H7 (cell line): ENCODE data around the gene GABBR2. TPM values are rescaled to one million over a fixed set of nuclear protein-coding genes. Genes with fewer than 3 reads are reported as not detected.

Experiments used
- DNase-seq: peaks from one replicate; pipeline ENCODE4 v3.0.0; 2012
- H3K27me3 ChIP-seq: 2 replicates; pipeline ENCODE4 v1.6.0; 2011; ENCODE audit warnings: mild to moderate bottlenecking, low read length; ENCODE audit not compliant: control insufficient read depth, insufficient read depth
- H3K36me3 ChIP-seq: replicated peaks from 2 replicates; pipeline ENCODE4 v1.5.1; 2011; ENCODE audit warnings: low read length; ENCODE audit not compliant: control insufficient read depth, insufficient read depth
- H3K4me3 ChIP-seq: 2 replicates; pipeline ENCODE4 v1.5.1; 2011; ENCODE audit warnings: low read depth, mild to moderate bottlenecking, control low read depth, low read length, moderate library complexity; ENCODE audit not compliant: insufficient read depth
- total RNA-seq: library from RNA; depleted of rRNA; stranded (reverse); fragments of >200 nt; shearing (Covaris generic); gene quantifications from 2 replicates; pipeline ENCODE4 v1.2.3, GENCODE V29; 2014

GABBR2 gene
- total RNA-seq, 1 experiment from 2014 or later, result 0.66 TPM

DNA sequence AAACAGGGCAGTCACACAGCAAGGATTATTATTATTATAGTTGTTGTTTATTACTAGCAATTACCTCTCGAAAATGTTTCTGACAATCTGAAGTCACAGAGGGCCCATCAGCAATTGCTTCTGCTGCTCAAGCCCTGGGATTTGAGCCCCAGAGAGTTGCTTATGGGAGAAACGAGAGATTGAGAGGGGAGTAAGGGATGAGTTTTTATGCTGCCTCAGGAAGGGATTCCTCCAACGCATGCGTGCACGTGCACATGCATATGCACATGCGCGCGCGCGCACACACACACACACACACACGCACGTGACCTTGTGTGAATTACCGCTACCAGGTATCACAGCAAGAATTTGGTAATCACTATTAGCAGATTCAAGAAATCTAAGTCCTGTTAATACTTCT lies 264.1 kb downstream of the GABBR2 start:
- no peak for DNase-seq
- Histone ChIP-seq H3K27me3 (no peaks in the 10 kb centered on the region), H3K4me3 (no peak overlapping the region), H3K36me3 (no peaks in the 10 kb centered on the region)

DNA sequence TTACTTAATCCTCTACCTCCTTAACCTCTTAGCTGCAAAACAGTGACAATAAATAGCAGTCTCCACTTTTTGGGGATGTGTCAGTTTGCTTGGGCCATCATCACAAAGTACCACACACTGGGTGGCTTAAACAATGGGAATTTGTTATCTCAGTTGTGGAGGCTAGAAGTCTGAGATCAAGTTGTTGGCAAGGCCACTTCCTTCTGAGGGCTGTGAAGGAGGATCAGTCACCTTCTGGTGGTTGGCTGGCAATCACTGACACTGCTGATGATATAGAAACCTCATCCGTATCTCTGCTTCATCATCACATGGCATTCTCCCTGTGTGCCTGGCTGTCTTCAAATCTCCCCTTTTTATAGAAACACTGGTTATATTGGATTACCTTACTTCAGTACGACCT lies 266.2 kb downstream of the GABBR2 start:
- DNase-seq, result no peak
- H3K36me3 ChIP-seq, result no peaks in the 10 kb centered on the region

DNA sequence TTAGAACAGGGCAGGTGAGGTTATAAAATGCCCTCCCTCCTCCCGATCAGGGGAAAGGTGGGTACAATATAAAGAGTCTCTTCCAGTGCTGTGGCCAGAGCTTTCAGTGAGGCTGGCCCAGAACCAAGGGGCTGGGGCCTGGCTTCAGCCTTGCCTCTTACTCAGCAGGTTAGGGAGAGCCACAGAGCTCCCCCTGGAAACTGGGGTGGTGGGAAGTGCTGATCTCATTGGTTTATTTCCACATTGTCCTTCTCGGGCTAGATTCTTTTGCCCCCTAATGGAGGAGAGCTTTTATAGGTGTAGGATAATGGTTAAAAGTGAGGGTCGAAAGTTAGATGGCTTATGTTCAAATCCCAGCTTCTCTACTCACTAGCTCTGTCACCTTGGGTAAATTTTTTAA lies 266.6 kb downstream of the GABBR2 start:
- Histone ChIP-seq H3K27me3 (no peaks in the 10 kb centered on the region), H3K36me3 (no peaks in the 10 kb centered on the region), H3K4me3 (no peak overlapping the region)
- peak; percentile 65 for DNase-seq

More for the DNA sequence above, 266.2 kb downstream of the GABBR2 start:
- Histone ChIP-seq H3K4me3 (no peak overlapping the region), H3K27me3 (no peaks in the 10 kb centered on the region)

DNA sequence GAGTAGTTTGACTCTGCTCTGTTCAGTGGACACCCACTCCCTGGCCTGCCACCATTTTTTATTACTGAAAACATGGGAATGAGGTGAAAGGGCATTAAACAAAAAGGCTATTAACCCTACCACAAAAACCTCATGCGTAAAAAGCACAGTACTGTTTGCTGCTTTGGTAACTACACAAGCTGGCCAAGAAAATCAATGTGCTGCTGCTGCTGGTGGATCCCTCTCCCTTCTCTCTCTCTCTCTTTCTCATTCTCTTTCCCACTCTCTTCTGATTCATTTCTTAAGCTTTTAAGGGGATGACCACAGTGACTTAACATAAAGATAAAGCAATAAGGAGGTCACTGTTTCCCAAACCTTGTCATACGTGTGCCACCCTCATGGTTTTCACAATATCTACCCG lies 270.1 kb downstream of the GABBR2 start:
- Histone ChIP-seq H3K27me3 (no peaks in the 10 kb centered on the region), H3K4me3 (no peak overlapping the region), H3K36me3 (no peaks in the 10 kb centered on the region)
- no peak for DNase-seq

DNA sequence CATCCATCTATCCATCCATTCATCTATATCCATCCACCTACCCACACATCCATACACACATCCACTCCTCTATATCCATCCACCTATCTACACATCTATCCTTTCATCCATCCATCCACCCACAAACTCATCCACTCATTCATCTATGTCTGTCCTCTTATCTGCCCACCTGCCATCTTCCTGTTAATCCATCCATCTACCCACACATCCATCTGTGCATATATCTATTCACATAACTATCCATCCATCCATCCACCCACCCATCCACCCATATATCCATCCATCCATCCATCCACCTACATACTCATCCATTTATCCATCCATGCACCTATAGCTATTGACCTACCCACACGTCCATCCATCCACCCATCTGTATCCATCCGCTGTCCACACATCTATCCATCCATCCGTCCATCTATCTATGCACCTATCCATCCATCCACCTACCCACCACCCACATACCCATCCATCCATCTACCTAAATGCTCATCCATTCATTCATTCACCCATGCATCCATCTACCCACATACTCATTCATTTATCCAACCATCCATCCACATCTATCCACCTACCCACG lies 271.2 kb downstream of the GABBR2 start:
- Histone ChIP-seq H3K27me3 (no peaks in the 10 kb centered on the region; the same call in 1 of the 2 replicates), H3K4me3 (no peak overlapping the region), H3K36me3 (no peaks in the 10 kb centered on the region)
- DNase-seq, result no peak

DNA sequence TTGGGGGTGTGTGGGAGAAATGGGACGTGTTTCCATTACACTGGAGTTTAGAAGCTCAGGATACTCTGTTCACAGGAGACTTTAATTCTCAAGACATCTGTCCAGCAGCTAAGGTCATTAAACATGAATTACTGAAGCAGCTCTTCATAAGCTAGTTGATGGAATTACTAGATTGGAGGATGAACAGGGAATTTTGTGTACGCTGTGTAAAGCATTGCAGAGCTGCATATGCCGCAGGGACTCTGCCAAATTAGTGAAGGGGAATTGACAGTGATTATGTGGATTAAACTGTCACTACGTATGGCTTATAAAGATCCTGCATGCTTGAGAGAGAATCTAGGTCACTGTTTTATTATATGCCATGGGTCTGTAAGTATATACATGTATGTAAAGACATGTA lies 275.8 kb downstream of the GABBR2 start:
- DNase-seq, result no peak
- H3K36me3 ChIP-seq, result no peaks in the 10 kb centered on the region
- no peaks in the 10 kb centered on the region; the same call in 1 of the 2 replicates for H3K27me3 ChIP-seq
- no peak overlapping the region for H3K4me3 ChIP-seq

DNA sequence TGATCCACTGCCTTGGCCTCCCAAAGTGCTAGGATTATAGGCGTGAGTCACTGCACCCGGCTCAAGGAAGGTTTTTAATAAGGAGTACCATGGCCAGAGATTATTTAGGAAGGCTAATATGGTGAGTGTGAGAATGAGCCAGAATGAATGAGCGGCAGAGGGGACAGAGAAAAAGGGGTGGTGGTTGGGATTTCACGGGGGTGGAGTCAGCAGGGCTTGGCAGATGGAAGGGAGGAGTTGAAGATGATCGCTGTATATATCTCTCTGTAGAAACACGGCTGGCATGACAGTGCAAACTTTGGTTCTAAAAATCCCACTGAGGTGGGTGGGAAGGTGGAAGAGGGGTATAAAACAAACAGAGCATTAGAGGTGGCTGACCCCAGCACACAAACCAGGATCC lies 276.6 kb downstream of the GABBR2 start:
- DNase-seq, result no peak
- Histone ChIP-seq H3K36me3 (no peaks in the 10 kb centered on the region), H3K27me3 (no peaks in the 10 kb centered on the region; the same call in 1 of the 2 replicates), H3K4me3 (no peak overlapping the region)

DNA sequence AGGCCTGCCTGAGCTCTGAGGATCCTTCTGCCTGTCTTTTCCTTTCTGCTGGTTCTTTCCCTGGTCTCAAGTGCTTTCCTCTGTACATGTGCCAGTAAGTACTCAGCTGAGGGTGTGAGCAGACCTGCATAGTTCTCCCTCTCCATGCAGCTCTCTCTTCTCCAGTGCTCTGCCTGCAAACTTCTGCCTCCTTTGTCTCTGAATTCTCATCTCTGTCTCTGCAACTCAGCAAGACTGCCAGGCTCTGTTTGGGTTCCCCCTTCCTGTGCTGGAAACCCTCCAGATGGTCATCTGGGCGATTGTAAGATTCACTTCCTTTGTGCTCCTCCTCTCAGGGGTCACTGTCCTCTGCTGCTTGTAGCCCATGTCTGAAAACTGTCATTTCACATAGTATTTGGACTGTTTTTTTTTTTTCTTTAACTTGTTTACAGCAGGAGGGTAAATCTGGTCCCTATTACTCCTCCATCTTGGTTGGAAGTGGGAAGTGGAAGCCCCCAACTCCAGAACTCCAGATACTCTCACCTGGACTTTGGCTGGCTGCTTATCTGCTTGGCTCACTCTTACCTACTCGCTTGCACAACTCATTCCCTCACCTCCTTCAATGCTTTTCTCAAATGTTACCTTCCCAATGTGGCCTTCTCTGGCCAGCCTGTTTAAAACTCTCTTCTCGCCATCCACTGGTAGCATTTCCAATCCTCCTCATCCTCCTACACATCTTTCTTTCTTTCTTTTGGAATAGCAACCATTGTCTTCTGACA lies 278.0 kb downstream of the GABBR2 start:
- no peaks in the 10 kb centered on the region for H3K36me3 ChIP-seq
- no peak overlapping the region for H3K4me3 ChIP-seq
- no peak for DNase-seq
- H3K27me3 ChIP-seq, result no peaks in the 10 kb centered on the region; the same call in 1 of the 2 replicates

DNA sequence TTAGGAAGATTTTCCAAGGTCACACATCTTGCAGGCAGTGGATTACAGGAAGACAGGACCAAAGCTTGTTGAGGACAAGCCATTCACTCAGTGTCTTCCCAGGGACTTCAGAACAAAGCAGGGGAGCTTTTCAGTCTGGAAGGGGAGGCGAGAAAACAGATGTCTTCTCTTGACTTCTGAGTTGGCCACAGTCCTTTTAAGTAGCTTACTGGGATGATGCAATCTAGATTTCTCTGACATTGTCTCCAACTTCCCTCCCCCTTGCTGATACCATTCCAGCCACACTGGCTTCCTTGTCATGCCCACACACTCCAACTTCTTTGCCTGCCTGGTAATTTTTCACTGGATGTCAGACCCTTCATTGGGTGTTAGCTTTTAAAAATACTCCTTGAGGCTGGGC lies 279.1 kb downstream of the GABBR2 start:
- DNase-seq, result no peak
- no peak overlapping the region for H3K4me3 ChIP-seq
- H3K27me3 ChIP-seq, result no peaks in the 10 kb centered on the region; the same call in 1 of the 2 replicates
- H3K36me3 ChIP-seq, result no peaks in the 10 kb centered on the region

DNA sequence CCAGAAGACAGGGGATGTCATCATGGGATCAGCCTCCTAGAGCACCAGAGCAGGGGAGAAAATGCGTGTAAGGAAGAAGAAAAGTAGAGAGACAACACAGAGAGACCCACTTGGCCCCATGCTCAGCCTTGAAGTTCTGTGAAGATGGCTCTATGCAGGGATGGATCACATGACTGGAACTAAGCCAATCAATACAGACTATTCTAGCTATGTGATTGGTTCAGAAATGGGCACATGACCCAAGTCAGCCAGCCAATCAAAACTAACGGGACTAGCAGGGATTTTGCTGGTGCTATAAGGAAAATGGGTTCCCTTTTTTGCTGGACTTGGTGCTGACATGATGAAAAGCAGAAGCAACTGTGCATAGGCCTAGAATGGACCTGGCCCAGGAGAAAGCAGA lies 280.3 kb downstream of the GABBR2 start:
- Histone ChIP-seq H3K27me3 (no peaks in the 10 kb centered on the region; the same call in 1 of the 2 replicates), H3K36me3 (no peaks in the 10 kb centered on the region), H3K4me3 (no peak overlapping the region)
- no peak for DNase-seq

DNA sequence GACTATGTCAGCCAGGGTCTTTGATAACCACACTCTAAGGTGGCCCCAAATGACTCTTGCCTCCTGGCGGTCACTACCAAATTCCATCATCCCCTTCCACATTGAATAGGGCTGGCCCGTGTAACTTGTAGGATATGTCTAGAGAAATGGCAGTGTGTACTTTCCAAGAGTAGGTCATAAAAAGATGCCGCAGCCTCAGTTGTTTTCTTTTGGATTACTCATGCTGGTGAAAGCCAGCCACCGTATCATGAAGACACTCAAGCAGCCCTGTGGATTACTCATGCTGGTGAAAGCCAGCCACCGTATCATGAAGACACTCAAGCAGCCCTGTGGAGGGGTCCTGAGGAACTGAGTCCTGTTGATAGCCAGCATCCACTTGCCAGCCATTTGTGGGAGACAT lies 281.2 kb downstream of the GABBR2 start:
- H3K4me3 ChIP-seq, result no peak overlapping the region
- no peak for DNase-seq
- no peaks in the 10 kb centered on the region; the same call in 1 of the 2 replicates for H3K27me3 ChIP-seq
- H3K36me3 ChIP-seq, result no peaks in the 10 kb centered on the region

DNA sequence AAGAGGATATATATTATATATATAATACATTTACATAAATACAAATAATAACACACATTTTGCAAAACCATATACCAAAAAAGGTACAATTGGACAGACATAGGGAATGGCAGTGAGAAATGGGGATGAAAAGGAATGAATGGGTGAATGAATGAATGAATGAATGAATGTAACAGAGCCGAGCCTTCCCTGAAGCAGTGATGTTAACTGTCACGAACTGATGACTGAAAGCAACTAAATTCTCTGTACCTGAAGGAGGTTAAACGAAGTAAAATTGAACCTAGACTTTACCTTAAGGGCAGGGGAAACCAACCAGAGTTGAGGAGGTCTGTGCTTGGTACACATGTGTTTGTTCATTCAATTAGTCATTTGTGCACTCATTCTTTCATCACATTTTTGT lies 283.7 kb downstream of the GABBR2 start:
- H3K27me3 ChIP-seq, result no peaks in the 10 kb centered on the region

DNA sequence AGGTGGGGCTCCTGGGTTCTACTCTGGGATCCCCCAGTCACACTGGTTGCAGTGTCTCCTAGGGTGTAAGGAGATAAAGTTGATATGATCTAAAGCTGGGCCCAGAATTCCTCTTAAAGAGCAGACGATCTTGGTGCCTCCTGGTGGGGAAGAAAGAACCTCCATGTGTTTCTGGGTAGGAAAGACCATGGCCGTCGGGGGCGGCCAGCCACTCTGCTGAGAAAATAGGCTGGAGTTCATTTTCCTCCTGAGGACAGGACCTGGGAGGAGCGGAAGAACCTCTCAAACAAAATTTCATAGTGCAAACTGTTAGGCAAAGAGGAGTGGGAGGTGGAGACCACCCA lies 289.5 kb downstream of the GABBR2 start:
- peak; percentile 40 for DNase-seq
- Histone ChIP-seq H3K36me3 (no peaks in the 10 kb centered on the region), H3K27me3 (no peaks in the 10 kb centered on the region)

More for the DNA sequence above, 283.7 kb downstream of the GABBR2 start:
- H3K4me3 ChIP-seq, result no peak overlapping the region
- H3K36me3 ChIP-seq, result no peaks in the 10 kb centered on the region
- DNase-seq, result no peak

DNA sequence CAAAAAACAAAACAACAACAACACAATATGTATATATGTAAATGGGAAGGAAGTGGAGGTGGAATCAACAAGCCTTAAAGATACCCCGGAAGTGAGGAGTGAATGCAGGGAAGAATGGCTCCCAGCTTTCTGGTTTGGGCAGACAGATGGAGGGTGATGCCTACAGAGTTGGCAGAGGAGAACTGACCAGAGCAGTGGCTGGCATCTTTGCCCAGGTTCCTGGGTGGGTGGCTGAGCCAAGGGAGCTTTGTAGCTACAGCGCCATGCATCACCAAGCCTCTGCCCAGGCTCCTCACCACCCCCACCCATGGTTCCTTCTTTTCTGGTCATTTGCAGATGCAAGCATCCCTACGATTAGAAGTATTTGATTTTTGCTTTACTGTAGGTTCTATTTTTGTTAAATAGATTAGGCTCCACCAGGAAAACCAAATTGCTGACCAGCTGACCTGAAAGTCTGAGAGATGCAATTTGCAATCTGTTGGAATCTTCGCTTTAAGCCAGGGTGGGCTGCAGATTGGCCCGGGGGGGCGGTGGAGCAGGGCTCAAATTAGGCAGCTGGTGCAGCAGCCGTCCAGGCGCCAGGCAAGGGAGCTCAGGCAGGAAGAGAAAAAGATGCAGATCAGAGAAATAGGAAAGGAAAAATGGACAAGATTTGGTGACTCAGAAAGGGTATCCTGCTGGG lies 290.0 kb downstream of the GABBR2 start:
- no peaks in the 10 kb centered on the region for H3K36me3 ChIP-seq
- DNase-seq, result no peak
- H3K4me3 ChIP-seq, result no peak overlapping the region
- H3K27me3 ChIP-seq, result no peaks in the 10 kb centered on the region

More for the DNA sequence above, 289.5 kb downstream of the GABBR2 start:
- no peak overlapping the region for H3K4me3 ChIP-seq
